Gastroesophageal sphincter (tissue), 3 donors: ENCODE data around the gene PLCD4.

Source experiments
- CTCF ChIP-seq, 4 experiments: fragments of 200-600 bp in 2 of 4; fragments of 450-650 bp in 2 of 4; sonication (generic) in 1 of 4; IDR thresholded peaks; one replicate each; pipeline ENCODE4 v1.5.1; 2017 to 2019; ENCODE audit warnings: antibody characterized with exemption in 4 of 4, mild to moderate bottlenecking in 2 of 4, moderate library complexity in 2 of 4
- EP300 ChIP-seq: sonication (generic); formaldehyde crosslinking; IDR thresholded peaks from one replicate; pipeline ENCODE4 v1.6.1; 2017; ENCODE audit warnings: antibody characterized with exemption, mild to moderate bottlenecking
- POLR2AphosphoS5 ChIP-seq: sonication (generic); formaldehyde crosslinking; IDR thresholded peaks from one replicate; pipeline ENCODE4 v1.6.1; 2017; ENCODE audit warnings: antibody characterized with exemption

- TF ChIP-seq CTCF (IDR thresholded peaks at IDR 0.05) (no peak), EP300 (no peak), POLR2AphosphoS5 (no peak)
Measured at GRCh38 chr2:218566296-218566695, 41.4 kb upstream of the PLCD4 start.
